ENCODE data around the gene FBXL13.
"Not testable (repeated sequence)": the region's sequence is repeated elsewhere in the genome, so short reads cannot be mapped to it uniquely, and the experiment has no call there.

Gene FBXL13

DNA sequence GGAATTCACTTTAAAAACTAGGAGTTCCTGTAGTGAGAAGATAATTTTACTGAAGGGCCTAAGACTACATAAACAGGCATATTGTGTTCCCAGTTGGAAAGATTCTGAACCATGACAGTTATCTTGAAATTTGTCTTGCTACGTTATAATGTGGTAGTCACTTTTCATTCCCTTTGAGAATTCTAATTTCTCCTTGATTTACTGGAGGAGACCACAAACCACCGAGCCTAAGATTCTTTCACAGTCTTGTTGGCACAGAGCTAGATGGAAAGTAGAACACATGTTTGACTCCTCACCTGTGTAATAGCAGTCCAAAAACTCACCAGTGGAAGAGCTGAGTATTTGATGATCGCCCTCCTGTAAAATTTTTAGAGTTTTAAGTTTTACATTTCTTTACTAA is 5.2 kb upstream of the FBXL13 start:
- no peak for DNase-seq (ENCODE audit: low read depth)

DNA sequence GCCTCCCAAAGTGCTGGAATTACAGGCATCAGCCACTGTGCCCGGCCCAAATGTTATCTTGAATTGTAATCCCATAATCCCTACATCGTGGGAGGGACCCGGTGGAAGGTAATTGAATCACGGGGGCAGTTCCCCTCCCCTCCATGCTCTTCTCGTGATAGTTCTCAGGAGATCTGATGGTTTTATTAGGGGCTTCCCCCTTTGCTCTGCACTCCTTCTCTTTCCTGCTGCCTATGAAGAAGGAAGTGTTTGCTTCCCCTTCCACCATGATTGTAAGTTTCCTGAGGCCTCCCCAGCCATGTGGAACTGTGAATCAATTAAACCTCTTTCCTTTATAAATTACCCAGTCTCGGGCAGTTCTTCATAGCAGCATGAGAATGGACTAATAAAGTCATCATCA is 3.6 kb upstream of the FBXL13 start:
- not testable (repeated sequence) for DNase-seq (ENCODE audit: low read depth)

DNA sequence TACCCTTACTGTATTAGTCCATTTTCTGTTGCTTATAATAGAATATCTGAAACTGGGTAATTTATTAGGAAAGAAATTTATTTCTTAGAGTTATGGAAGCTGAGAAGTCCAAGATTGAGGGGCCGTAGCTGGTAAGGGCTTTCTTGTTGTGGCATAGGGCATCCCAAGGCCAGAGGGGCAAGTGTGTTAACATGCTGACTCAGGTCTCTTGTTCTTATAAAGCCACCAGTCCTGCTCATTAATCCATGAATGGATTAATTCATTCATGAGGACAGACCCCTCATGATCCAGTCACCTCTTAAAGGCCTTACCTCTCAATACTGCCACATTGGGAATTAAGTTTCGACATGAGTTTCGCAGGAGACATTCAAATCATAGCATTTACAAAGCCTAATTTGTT is 2.7 kb upstream of the FBXL13 start:
- no peak for DNase-seq (ENCODE audit: low read depth)

DNA sequence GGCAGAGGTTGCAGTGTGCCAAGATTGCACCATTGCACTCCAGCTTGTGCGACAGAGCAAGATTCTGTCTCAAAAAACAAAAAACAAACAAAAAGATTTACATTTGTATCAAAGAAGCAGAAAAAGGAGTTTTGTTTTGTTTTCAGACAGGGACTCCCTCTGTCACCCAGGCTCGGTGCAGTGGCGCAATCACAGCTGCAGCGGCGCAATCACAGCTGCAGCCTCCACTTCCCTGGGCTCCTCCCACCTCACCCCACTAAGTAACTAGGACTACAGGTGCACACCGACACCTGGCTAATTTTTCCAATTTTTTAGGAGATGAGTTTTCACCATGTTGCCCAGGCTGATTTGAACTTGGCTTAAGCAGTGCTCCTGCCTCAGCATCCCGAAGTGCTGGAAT is 2.2 kb upstream of the FBXL13 start:
- no peak for DNase-seq (ENCODE audit: low read depth)

DNA sequence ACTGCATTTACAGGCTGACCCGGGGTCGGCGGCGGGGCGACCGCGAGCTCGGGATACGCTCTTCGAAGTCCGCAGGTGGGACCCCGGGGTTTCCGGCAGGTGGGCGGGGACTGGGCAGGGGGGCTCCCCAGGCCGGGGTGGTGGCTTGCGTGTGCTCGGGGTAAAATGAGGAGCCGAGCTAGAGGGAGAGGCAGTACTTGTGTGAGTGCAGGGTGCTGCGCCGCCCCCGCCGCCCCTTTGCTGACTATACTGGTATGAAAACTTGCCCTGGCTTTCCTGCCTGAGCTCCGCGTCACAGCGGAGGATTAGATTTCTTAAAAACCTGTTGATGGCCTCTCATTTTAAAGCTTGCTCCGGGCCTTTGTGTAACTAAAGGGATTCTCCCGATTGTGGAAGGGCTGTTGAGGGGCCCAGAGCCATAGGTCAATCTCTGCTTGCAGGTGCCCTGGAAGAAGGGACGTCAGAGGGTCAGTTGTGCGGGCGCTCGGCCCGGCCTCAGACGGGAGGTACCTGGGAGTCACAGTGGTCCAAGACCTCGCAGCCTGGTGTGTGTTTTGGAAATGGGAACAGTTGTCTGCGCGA is 832 bp upstream of the FBXL13 start:
- DNase-seq (ENCODE audit: low read depth): peak; percentile 16

DNA sequence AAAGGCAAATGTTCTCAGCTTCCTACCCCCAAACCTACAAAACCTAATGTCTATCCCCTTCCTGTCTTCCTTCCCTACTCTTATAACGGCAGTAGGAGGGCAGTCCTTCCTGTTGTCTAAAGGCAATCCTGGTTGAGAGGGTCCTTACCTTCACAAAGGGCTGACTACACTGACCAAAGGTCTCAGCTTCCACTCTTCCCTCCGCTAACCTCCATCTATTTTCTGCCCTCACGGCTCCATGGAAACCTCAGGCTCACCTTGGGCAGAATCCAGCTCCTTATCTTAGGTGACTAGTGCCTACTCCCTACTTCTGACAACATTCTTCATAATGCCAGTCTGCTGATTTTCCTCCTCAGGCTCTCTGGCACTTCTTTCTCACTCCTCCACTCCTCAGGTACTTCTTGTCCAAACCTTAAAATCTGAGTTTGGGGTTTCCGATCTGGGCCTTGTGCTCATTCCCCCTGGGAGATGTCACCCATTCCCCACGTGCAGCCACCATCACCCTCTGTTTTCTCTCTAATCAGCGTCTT is 542 bp downstream of the FBXL13 start:
- no peak for DNase-seq (ENCODE audit: low read depth)

DNA sequence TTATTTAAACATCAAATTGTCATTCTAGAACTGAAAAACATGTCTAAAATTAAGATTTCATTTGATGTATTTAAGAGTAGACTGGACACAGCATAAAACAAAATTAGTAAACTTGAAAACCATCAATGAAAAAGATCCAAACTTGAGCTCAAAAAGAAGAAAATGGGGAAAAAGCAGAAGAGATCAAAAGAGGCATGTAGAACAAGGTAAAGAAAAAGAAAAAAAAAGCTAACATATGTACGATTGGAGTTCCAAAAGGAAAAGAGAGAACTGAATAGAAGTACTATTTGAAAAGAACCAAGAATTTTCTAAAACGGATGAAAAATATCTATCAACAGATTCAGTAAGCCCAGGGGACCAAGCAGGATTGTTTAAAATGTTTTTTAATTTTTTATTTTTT is 3.6 kb downstream of the FBXL13 start:
- no peak for DNase-seq (ENCODE audit: low read depth)

DNA sequence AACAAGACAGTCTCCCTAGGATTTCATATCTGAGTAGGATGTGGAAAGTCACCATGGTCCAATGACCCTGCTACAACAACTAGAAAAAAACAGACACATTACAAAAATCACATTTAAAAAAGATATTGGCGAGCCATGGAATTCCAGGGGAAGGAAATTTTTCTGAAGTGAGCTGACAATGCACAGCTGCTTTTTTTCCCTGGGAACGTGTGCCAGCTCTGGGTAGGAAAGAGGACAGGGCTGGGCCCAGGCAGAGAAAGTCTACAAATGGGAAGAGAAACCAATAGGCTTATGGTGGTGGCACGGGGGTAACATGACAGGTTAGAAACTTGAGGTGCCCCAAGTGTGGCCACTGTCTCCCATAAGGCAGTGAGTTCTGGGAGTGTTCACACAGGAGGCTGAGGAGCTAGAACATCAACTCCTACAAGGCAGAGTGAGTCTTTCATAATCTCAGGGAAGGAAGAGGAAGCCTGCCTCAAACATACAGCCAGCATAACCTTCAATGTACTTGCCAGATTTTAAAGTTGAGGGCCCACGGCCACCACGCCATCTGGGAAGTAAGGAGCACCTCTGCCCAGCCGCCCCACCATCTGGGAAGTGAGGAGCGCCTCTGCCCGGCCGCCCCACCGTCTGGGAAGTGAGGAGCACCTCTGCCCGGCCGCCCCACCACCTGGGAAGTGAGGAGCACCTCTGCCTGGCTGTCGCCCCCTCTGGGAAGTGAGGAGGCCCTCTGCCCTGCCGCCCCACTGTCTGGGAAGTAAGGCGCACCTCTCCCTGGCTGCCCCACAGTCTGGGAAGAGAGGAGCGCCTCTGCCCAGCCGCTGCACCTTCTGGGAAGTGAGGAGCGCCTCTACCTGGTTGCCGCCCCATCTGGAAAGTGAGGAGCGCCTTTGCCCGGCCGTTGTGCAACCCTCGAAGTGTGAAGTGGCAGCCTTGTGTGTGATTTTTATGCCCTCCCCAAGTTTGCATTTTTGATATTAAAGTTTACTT is 5.9 kb downstream of the FBXL13 start:
- DNase-seq (ENCODE audit: low read depth): no peak

DNA sequence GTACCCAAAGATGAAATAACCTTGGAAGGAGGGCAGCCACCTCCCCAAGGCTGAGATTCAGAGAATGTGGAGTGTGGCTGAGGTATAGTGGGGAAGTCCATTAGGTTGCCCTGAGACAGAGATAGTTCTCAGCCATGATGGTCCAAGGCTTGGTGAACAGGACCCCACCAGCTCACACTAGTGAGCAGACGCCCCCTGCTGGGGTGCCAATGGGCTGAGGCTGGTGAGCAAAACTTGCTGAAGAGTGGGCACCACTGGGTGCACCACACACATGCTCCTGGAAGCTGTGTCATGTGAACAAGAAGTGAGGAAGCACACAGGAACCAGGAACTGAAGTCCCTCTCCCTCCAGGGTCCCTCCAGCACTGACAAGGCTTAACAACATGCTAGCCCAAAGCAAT is 8.9 kb downstream of the FBXL13 start:
- no peak for DNase-seq (ENCODE audit: low read depth)

DNA sequence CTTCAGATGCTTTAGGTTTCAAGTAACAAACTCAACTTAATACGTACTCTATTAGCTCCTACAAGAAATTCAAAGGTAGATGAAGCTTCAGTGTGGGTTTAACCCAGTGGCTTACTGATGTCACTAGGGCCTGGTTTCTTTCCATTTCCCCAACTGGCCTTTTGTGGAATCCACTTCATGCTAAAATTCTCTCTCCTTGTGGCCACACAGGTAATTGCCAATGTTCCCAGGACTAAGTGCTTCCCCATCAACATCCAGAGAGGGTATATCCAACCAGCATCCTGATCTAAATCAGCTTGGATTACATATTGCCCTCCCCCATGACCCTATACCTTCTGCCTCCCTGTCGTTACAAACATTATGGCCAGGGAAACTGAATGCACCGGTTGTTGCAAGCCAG is 10.7 kb downstream of the FBXL13 start:
- DNase-seq (ENCODE audit: low read depth): no peak

DNA sequence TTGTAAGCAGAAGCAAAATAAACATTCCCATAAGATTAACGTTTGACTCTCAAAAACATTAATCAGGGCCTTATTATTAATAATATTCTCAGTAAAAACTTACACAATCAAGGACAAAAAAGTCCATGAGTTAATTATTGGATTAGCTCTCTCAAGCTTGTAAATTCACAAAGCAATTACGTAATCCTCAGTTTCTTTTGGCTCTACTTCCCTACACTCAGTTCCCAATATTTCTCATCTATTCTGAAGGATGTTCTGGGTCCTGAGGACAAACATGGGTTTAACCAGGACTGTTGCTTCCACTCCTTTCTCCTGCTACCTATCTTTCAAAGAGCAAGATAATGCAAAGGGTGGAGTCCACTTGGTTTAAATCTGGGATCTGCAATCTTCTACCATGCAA is 15.1 kb downstream of the FBXL13 start:
- no peak for DNase-seq (ENCODE audit: low read depth)

DNA sequence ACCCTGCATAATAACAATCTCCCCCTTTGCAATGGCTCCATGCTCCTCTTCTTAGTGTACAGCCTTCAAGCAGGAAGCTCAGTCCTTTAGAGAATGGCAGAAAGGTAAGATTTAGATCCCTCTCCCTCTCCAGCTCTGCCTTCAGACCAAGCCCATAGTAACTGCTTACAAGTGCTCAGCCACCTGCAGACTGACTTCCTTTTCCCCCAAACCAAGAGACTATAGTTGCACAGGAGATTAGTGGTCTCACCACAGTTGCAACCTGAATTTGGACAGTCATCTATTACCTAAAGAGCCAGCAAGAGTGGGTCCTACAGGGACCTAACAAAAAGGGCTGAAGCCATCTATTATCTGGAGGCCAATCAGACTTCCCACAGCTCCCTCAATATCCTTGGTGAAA is 16.5 kb downstream of the FBXL13 start:
- no peak for DNase-seq (ENCODE audit: low read depth)

DNA sequence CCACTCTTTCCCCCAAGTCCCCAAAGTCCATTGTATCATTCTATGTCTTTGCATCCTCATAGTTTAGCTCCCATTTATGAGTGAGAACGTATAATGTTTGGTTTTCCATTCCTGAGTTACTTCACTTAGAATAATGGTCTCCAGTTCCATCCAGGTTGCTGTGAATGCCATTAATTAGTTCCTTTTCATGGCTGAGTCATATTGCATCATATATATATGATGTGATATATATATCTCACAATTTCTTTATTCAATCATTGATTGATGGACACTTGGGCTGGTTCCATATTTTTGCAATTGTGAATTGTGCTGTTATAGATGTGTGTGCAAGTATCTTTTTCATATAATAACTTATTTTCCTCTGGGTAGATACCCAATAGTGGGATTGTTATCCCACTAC is 18.6 kb downstream of the FBXL13 start:
- not testable (repeated sequence) for DNase-seq (ENCODE audit: low read depth)

DNA sequence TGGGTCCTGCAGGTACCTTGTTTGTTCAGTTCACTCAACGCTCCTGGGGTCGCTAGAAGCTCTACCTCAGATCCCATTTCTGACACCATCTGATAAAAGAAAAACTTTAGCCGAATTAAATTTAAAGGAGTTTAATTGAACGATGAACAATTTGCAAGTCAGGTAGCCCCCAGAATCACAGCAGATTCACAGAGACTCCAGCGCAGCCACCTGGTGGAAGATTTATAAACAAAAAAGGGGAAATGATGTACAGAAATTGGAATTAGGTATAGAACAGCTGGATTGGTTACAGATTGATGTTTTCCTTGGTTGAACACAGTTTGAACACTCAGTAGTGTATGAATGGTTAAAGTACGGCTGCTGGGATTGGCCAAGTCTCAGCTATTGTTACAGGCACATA is 23.1 kb downstream of the FBXL13 start:
- no peak for DNase-seq (ENCODE audit: low read depth)

DNA sequence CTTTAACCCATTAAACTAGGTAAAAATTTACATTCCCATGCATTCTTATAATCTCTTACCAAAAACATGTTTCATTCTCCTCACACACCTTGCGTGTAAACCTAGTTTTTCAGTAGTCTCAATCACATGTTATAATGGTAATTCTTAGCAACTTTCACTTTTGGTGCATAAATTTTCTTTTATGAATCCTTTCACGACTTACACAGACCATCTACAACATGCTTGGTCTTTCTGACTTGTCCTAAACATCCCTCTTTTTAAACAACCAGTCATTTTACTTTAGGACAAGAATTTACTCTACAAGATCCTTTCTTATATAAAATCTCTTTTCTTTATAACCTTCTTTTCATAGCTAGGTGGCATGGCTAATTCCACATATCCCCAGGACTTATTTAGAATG is 25.8 kb downstream of the FBXL13 start:
- DNase-seq (ENCODE audit: low read depth): no peak

DNA sequence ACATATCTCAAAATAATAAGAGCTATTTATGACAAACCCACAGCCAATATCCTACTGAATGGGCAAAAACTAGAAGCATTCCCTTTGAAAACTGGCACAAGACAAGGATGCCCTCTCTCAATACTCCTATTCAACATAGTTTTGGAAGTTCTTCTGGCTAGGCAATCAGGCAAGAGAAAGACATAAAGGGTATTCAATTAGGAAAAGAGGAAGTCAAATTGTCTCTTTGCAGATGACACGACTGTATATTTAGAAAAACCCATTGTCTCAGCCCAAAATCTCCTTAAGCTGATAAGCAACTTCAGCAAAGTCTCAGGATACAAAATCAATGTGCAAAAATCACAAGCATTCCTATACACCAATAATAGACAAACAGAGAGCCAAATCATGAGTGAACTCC is 32.8 kb downstream of the FBXL13 start:
- not testable (repeated sequence) for DNase-seq (ENCODE audit: low read depth)

DNA sequence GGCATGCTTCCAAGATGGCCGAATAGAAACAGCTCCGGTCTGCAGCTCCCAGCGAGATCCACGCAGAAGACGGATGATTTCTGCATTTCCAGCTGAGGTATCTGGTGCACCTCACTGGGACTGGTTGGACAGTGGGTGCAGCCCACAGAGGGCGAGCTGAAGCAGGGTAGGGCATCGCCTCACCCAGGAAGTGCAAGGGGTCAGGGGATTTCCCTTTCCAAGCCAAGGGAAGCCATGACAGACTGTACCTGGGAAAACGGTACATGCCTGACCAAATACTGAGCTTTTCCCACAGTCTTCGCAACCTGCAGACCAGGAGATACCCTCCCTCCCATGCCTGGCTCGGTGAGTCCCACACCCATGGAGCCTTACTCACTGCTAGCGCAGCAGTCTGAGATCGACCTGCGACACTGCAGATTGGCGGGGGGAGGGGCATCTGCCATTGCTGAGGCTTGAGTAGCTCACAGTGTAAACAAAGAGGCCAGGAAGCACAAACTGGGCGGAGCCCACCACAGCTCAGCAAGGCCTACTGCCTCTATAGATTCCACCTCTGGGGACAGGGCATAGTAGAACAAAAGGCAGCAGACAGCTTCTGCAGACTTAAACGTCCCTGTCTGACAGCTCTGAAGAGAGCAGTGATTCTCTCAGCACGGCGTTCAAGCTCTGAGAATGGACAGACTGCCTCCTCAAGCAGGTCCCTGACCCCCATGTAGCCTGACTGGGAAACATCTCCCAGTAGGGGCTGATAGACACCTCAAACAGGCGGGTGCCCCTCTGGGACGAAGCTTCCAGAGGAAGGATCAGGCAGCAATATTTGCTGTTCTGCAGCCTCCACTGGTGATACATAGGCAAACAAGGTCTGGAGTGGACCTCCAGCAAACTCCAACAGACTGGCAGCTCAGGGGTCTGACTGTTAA is 36.5 kb downstream of the FBXL13 start:
- DNase-seq (ENCODE audit: low read depth): not testable (repeated sequence)

DNA sequence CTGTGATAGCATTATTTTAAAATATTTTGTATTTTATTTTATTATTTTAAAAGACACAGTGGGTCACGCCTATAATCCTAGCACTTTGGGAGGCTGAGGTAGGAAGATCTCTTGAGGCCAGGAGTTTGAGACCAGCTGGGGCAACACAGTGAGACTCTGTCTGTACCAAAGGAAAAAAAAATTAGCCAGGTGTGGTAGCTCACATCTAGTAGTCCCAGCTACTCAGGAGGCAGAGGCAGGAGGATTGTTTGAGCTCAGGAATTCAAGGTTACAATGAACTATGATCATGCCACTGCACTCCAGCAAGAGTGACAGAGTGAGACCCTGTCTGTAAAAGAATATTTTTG is 37.1 kb downstream of the FBXL13 start:
- no peak for DNase-seq (ENCODE audit: low read depth)

DNA sequence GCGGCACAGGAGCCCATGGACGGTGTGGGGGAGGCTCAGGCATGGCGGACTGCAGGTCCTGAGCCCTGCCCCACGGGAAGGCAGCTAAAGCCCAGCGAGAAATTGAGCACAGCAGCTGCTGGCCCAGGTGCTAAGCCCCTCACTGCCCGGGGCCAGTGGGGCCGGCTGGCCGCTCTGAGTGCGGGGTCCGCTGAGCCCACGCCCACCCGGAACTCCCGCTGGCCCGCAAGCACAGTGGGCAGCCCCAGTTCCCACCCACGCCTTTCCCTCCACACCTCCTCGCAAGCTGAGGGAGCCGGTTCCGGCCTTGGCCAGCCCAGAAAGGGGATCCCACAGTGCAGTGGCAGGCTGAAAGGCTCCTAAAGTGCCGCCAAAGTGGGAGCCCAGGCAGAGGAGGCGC is 40.3 kb downstream of the FBXL13 start:
- not testable (repeated sequence) for DNase-seq (ENCODE audit: low read depth)

DNA sequence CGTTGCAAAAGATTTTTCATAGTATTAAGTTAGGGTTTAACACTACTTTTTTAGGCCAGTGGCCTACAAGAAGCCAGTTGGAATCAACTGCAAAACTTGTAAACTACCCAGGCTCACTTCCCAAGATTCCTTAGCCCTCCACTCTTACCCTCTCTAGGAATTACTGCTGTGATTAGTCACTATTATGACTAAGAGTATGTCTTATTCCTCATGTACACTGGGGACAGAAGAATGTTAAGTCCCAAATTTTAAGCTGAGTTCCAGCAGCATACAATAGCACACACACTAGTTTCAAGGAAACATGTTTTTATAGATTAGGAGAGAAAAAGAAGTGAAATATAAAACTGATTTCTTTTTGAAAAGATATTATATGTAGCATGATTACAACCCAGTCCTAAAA is 42.8 kb downstream of the FBXL13 start:
- DNase-seq (ENCODE audit: low read depth): no peak

DNA sequence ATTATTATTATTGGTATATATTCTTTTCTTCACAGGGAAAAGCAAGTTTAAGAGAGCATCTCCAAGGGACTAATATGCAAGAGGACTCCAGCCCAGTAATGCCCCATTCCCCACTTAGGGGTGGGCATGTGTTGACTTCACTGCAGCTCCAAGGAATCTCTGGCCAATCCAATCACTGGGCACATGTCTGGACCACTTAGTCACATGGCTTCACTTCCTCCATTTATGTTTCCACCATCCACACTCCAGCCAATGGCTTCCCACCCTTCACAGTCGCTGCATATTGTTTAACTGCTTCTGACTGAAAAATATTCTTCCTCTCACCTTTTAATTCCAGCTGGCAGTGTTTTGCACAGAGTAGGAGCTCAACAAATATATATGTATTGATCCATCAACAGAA is 43.6 kb downstream of the FBXL13 start:
- DNase-seq (ENCODE audit: low read depth): no peak

DNA sequence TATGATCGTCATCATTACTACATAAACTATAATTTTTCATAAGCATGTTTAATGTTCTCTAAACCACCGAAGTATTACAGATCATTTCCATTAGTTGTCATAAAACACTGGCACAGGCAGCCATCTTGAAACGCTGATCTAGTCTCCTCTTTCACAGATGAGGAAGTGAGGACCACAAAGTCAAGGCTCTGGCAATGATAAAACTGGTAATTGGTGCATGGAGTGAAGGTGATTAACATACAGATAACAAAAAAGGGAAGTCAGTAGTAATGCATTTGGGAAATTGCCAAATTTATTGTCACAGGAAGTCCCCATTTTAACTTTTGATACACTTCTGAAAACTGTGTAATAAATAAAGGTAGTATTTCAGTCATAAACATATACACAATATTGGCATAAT is 49.3 kb downstream of the FBXL13 start:
- no peak for DNase-seq (ENCODE audit: low read depth)

Measured in fibroblast of the conjunctiva (primary cell).